Kidney (tissue), 14 donors: Measurements from ENCODE around the gene VPS35. TPM values are rescaled to one million over a fixed set of nuclear protein-coding genes. Genes with fewer than 3 reads are reported as not detected.

Experiments used
- DNase-seq, 5 donors: peaks; one replicate each; pipeline ENCODE4 v3.0.0-alpha.2; 2013 to 2020
- FAIRE-seq: peaks from 2 replicates; lab custom pipeline; 2012; peaks lifted over from hg19 to GRCh38; lab: Jason Lieb, UNC
- H3K27ac ChIP-seq, 2 donors: one replicate each; pipeline ENCODE4 v1.7.0; 2013; ENCODE audit warnings: low read depth in 2 of 2, low read length in 2 of 2, inconsistent platforms in 1 of 2
- H3K27me3 ChIP-seq: one replicate; pipeline ENCODE4 v1.7.1; 2013; ENCODE audit warnings: low read length, inconsistent platforms; ENCODE audit not compliant: control insufficient read depth, insufficient read depth
- H3K36me3 ChIP-seq, 3 donors: one replicate each; pipeline versions ENCODE4 v1.7.0 to v1.7.1; 2013; ENCODE audit warnings: low read length in 3 of 3, control low read depth in 1 of 3, inconsistent platforms in 1 of 3; ENCODE audit not compliant: insufficient read depth in 3 of 3, control insufficient read depth in 2 of 3
- H3K4me1 ChIP-seq, 3 donors: one replicate each; pipeline versions ENCODE4 v1.7.0 to v1.7.1; 2013; ENCODE audit warnings: low read length in 3 of 3, inconsistent platforms in 1 of 3, low read depth in 1 of 3; ENCODE audit not compliant: control insufficient read depth in 2 of 3, insufficient read depth in 2 of 3
- H3K4me3 ChIP-seq, 3 donors: one replicate each; pipeline versions ENCODE4 v1.7.0 to v1.8.1; 2013; ENCODE audit warnings: low read length in 3 of 3, control low read depth in 1 of 3, inconsistent platforms in 1 of 3
- H3K9ac ChIP-seq, 3 donors: one replicate each; pipeline versions ENCODE4 v1.7.0 to v1.7.1; 2013; ENCODE audit warnings: low read length in 3 of 3, control low read depth in 1 of 3, inconsistent platforms in 1 of 3
- H3K9me3 ChIP-seq, 3 donors: one replicate each; pipeline versions ENCODE4 v1.7.0 to v1.7.1; 2013; ENCODE audit warnings: low read length in 3 of 3, control low read depth in 1 of 3, inconsistent platforms in 1 of 3; ENCODE audit not compliant: control insufficient read depth in 2 of 3, insufficient read depth in 1 of 3
- intact Hi-C: fragments of 100-400 bp; cut with DNase I; formaldehyde crosslinking; loops from one replicate; pipeline ENCODE4 v1.11.1; 2022
- polyA plus RNA-seq: library from polyadenylated mRNA; stranded (reverse); fragments of 350-450 nt; fragmentation: Illumina TruSeq; extraction: RNeasy Lipid Tissue Mini Kit (QIAGEN cat#74804); gene quantifications from one replicate; pipeline ENCODE4 v1.2.3, GENCODE V29; 2014; ENCODE audit warnings: low read depth, low replicate concordance; ENCODE audit not compliant: insufficient read depth
- total RNA-seq: library from RNA; stranded (reverse); fragmentation: NEBNext Ultra II Directional; extraction: Animal tissue kit (Norgen Biotek cat#: 25700); gene quantifications from one replicate; pipeline ENCODE4 v1.2.1, GENCODE V29; 2021
- TF ChIP-seq, protein P1 (sequence below): IDR thresholded peaks from 3 replicates; pipeline ENCODE4 v1.5.1; 2012; ENCODE audit warnings: mild to moderate bottlenecking, moderate library complexity, borderline replicate concordance; ENCODE audit not compliant: insufficient read depth; ENCODE audit errors: extremely low read depth
- donor health status: control.
- donor health status: control.
- donor health status: control.
- donor health status: control.
- donor health status: control.
- donor health status: DM: yes; HTN: yes; CAD: no.
- donor health status: Normal renal cell carcinoma (clear cell type).

VPS35 gene
- total and polyA plus RNA-seq, 2 donors from 2014 or later, result 31.8 to 96.7 TPM

DNA sequence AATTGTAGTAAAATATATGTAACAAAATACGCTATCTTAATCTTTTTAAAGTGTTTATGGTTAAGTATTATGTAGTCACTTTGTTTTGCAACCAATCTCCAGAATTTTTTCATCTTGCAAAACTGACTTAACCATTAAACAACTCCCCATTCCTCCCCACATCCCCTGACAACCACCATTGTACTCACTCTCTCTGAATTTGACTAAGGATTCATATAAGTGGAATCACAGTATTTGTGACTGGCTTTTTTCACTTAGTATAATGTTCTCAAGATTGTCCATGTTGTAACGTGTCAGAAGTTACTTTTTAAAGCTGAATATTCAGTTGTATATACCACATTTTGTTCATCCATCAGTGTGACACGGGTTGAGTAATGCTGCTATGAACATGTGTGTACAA, 11.1 kb upstream of the VPS35 start:
- Histone ChIP-seq H3K4me1 (no peaks in the 10 kb centered on the region), H3K4me3 (no peak overlapping the region), H3K9ac (no peak overlapping the region), H3K27ac (no peak overlapping the region), H3K36me3 (no peaks in the 10 kb centered on the region), H3K27me3 (no peaks in the 10 kb centered on the region), H3K9me3 (no peaks in the 10 kb centered on the region)
- TF ChIP-seq, protein P1, sequence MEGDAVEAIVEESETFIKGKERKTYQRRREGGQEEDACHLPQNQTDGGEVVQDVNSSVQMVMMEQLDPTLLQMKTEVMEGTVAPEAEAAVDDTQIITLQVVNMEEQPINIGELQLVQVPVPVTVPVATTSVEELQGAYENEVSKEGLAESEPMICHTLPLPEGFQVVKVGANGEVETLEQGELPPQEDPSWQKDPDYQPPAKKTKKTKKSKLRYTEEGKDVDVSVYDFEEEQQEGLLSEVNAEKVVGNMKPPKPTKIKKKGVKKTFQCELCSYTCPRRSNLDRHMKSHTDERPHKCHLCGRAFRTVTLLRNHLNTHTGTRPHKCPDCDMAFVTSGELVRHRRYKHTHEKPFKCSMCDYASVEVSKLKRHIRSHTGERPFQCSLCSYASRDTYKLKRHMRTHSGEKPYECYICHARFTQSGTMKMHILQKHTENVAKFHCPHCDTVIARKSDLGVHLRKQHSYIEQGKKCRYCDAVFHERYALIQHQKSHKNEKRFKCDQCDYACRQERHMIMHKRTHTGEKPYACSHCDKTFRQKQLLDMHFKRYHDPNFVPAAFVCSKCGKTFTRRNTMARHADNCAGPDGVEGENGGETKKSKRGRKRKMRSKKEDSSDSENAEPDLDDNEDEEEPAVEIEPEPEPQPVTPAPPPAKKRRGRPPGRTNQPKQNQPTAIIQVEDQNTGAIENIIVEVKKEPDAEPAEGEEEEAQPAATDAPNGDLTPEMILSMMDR, result no peak
- intact Hi-C loops, result no loop called here
- DNase-seq (no peak), FAIRE-seq (no peak)

DNA sequence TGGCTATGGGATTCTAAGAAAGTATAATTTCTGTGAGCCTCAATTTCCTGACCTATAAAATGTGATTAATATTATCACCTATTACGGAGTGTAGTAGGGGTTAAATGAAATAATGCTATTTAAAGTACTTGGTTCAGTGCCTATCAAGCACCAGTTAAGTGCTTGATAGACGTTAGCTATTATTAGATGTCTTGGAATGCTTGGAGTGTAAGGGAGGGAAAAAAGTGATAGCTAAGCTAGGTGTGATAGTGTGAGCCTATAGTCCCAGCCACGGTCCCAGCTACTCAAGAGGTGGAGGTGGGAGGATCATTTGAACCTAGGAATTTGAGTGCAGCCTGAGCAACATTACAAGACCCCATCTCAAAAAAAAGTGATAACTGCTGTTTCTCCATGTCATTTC, 8.0 kb upstream of the VPS35 start:
- Histone ChIP-seq H3K36me3 (no peaks in the 10 kb centered on the region), H3K9me3 (no peaks in the 10 kb centered on the region), H3K9ac (no peak overlapping the region), H3K4me3 (no peak overlapping the region), H3K27ac (no peak overlapping the region), H3K27me3 (no peaks in the 10 kb centered on the region), H3K4me1 (no peaks in the 10 kb centered on the region)
- no peak for DNase-seq
- no peak for FAIRE-seq
- intact Hi-C loops, result no loop called here
- TF ChIP-seq, protein P1, result no peak

DNA sequence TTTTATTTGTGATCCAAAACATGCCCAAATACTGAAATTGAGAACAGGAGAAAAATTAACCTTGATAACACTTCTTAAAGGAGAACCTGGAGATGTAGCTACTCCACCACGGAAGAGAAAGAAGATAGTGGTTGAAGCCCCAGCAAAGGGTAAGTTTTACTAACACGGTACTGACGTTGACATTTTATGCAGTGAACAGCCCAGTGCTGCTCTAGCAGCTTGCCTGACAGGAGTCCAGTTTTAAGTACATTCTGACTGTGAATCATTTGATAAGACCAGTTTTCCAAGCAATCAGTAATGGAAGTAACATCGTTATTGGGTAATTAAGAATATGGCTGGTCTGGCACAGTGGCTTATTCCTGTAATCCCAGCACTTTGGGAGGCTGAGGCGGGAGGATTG, 7.0 kb upstream of the VPS35 start:
- no peak for DNase-seq
- Histone ChIP-seq H3K4me1 (peaks cover 0 to 5% (median under 1%) of the 10 kb centered on the region in 3 donors), H3K27ac (no peak overlapping the region), H3K9me3 (no peaks in the 10 kb centered on the region), H3K9ac (no peak overlapping the region), H3K36me3 (no peaks in the 10 kb centered on the region), H3K4me3 (no peak overlapping the region), H3K27me3 (no peaks in the 10 kb centered on the region)
- TF ChIP-seq, protein P1, result no peak
- no peak for FAIRE-seq
- intact Hi-C loops, result no loop called here

DNA sequence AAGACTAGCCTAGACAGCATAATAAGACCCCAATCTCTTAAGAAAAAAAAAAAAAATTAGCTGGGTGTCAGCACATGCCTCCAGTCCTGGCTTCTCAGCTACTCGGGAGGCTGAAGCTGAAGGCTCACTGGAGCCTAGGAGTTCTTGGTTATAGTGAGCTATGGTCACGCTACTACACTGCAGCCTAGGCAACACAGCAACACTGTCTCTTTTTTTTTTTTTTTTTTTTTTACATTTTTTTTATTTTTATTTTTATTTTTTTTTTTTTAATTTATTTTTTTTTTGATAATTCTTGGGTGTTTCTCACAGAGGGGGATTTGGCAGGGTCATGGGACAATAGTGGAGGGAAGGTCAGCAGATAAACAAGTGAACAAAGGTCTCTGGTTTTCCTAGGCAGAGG, 4.6 kb upstream of the VPS35 start:
- H3K27ac ChIP-seq, result no peak overlapping the region
- no peak overlapping the region for H3K4me3 ChIP-seq
- H3K36me3 ChIP-seq, result no peaks in the 10 kb centered on the region
- H3K4me1 ChIP-seq, result peaks cover 5 to 10% (median 9%) of the 10 kb centered on the region in 3 donors
- TF ChIP-seq, protein P1, result no peak
- no peaks in the 10 kb centered on the region for H3K9me3 ChIP-seq
- H3K27me3 ChIP-seq, result no peaks in the 10 kb centered on the region
- intact Hi-C loops, result no loop called here
- no peak overlapping the region for H3K9ac ChIP-seq
- no peak for FAIRE-seq
- DNase-seq, result no peak
